GM18526 (cell line): Measurements from ENCODE around the gene ABCA13.

ENCODE experiments used
- POLR2A ChIP-seq: IDR thresholded peaks from 3 replicates; pipeline ENCODE4 v1.6.1; 2011; ENCODE audit not compliant: insufficient read length; ENCODE audit errors: extremely low read depth

Gene ABCA13

GRCh38 chr7:48261696-48262095 lies 90.4 kb downstream of the ABCA13 start:
- TF ChIP-seq POLR2A, result no peak

DNA sequence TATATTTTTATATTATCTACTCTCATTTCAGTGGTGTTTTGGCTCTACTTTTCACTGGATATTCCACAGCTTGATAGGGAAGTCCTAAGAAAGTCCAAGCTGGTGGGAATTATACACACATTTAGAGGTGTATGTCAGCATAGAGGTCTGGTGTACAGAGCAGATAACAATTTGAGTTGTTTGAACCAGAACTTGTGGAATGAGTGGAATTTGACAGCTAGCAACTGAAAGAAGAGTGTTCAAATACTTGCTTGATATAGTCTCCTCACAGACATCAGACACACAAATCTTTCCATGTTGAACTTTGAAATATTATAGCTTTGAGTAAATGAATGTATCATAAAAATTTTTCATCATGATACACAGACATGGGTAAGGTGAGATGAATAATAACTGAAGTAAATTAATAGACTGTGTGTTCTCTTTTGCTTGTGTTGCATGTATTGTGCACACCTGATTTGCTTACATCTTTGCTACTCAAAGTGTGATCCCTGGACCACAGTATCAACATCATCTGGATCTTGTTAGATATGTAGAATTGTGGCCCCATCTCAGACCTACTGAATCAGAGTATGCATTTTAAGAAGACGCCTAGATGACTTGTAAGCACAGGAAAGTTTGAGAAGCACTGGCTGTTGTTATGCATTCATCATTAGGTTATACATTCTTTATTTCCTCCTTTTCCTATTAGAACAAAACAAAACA lies 91.5 kb downstream of the ABCA13 start:
- no peak for TF ChIP-seq POLR2A

- TF ChIP-seq POLR2A, result no peak
Measured at GRCh38 chr7:48263311-48263650, 92.0 kb downstream of the ABCA13 start.

GRCh38 chr7:48269066-48269465 lies 97.8 kb downstream of the ABCA13 start:
- no peak for TF ChIP-seq POLR2A

GRCh38 chr7:48274662-48275061 lies 103.4 kb downstream of the ABCA13 start:
- no peak for TF ChIP-seq POLR2A

GRCh38 chr7:48279420-48279819 lies 108.2 kb downstream of the ABCA13 start:
- no peak for TF ChIP-seq POLR2A

DNA sequence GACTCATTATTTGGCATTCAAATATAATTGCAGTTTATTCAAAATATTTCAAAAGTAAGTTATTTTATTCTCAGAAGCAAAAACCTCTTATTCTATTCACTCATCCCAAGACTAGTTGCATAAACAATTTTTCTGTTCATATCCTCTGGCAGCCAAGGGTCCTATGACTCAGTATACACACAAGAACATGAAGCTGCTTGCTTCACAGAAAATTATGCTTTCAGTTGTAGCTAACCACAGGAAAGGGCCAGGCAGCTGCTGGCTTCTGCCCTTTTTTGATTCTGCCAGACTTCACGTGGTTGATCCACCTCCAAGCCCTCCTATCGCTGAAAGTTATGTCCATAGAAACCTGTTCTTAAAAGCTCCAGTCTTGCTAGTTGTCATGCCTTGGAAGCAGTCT lies 108.8 kb downstream of the ABCA13 start:
- TF ChIP-seq POLR2A, result no peak

DNA sequence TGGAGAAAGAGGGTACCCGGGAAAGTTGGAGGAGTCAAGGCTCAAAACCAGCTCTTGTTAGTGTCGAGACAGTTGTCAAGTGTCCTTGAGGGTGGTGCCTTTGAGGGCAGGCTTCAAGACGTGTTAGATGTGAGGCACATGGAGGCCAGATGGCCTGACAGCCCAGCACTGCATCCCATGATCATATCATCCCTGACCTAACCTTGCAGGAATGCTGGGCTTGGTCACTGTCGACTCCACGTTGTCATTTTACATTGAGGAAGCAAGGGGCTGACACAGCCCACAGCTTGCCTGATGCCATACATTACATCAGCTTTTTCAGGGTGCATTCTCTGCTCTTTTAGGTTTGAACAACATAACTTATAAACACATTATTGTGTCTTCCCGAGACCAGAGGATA lies 114.1 kb downstream of the ABCA13 start:
- no peak for TF ChIP-seq POLR2A

GRCh38 chr7:48286836-48287235 lies 115.6 kb downstream of the ABCA13 start:
- no peak for TF ChIP-seq POLR2A

DNA sequence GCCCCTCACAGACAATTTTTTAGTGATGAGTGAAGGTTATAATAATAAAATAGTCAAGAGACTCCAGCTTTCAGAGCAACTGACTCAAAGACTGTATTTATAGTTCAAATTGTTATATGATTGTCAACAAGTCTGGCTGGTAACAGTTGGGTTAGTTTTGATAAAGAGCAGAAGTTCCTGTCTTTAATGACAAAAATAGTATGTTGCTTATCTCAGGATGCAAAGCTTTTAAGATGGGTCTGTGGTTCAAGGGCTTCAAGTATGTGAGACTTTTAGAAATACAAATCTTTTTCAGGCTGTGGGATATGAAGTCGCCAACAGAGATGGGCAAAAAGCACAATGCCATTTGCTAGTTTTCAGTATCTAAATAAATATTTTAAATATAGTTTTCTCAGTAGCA lies 118.4 kb downstream of the ABCA13 start:
- TF ChIP-seq POLR2A, result no peak

DNA sequence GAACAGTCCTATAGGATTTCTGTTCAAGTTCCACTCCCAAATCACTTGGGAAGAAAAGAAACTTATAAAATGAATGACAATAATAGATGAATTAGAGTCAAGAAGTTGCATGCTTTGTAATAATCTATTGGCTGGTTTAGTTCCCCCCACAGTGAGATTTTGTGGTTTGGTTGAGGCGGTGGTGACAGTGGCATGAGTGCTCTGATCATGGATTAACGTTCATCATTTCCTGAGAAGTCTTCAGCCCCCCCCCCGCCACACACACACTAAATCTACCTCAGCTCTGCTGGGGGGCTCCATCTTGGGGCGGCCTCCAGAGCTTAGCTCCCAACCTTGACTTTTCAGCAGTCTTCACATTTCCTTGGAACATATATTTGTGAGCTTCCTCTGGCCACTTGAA lies 121.7 kb downstream of the ABCA13 start:
- TF ChIP-seq POLR2A, result no peak

DNA sequence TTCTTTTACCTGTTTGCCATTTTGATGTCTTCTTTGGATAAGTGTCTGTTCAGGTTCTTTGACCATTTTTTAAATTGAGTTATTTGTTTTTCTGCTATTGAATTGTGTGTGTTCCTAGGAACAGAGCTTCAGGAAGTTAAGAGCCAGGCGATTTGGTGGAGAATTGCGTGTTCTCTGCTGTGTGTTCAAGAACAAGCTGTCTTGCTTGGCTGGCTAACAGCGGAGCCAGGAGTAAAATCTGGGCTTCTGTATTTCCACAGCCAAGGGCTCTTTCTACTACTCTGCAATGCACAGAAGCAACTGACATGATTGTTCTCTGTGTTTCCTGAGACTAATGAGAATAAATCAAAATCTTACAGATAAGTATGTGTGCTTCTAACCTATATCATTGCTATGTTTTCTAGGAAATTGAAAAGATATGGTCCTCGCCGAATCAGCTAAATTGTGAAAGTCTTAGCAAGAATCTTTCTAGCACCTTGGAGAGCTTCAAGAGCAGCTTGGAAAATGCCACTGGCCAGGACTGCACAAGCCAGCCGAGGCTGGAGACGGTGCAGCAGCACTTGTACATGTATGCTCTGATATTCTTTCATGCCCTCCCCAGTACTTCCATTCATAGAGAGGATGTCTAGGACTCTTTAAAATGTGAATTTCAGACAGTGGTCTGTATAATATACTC lies 124.2 kb downstream of the ABCA13 start:
- no peak for TF ChIP-seq POLR2A

DNA sequence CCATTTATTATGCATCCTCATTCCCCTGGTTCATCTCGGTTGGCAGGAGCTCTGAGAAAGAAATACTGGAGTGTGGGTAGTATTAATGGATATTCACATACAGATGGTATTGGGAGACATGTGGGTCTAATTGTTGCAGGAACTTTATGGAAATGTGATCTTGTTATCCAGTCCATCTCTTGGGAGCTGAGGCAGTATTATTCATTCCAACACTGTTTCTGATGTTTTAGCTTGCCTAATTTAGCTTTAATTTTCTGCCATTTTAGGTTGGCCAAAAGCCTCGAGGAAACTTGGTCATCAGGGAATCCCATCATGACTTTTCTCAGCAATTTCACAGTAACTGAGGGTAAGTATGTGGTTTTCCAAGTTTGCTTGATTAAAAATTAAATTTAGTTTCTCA lies 125.7 kb downstream of the ABCA13 start:
- no peak for TF ChIP-seq POLR2A

GRCh38 chr7:48298779-48299178 lies 127.5 kb downstream of the ABCA13 start:
- TF ChIP-seq POLR2A, result no peak

DNA sequence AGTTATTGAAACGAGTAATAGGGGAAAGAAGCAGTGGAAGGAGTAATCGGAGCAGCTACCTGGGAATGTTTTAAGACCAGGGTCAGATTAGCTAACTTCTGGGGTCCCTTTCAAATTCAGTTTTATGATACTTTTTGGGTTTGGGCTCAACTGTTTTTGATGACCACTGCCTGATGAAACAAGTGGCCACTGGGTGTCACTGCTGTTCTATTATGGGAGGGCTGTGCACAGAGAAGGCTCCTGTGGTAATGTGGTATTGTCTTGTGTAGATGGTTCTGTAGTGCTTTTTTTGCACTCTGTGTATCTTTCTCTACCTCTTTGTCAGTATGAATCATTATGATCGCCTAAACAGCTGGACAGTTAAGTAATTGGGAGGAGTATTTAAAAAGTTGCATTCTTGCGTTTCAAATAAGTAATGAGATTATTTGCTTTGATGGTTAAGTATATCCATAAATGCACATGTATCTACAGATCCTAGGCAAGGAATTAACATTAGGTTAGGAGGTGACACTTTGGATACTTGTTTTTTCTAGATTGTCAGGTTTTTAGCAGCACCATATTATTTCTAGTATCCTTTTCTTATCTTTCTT lies 128.4 kb downstream of the ABCA13 start:
- no peak for TF ChIP-seq POLR2A

DNA sequence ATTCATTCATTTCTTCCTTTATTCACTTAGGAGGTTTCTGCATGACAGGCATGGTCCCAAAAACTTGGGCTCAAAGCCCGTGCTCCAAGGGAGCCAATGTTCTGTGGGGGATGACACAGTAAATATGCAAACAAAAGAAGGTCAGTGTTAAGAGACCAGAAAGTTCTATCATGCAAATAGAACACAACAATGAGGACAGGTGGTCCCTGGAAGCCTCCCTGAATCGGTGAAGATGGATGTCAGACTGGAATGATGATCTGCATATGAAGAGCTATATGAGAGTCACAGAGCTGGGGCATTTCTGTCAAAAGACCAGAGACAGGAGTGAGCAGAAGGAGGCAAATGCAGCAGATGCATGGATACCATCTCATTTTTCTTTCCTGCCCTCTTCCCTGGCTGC lies 129.0 kb downstream of the ABCA13 start:
- TF ChIP-seq POLR2A, result no peak

GRCh38 chr7:48301201-48301600 lies 129.9 kb downstream of the ABCA13 start:
- TF ChIP-seq POLR2A, result no peak
